Osteoblast (primary cell): ENCODE measurements around the gene CLDN34. TPM values are rescaled to one million over a fixed set of nuclear protein-coding genes. Genes with fewer than 3 reads are reported as not detected.

Experiments used
- DNase-seq: peaks from one replicate; pipeline ENCODE4 v3.0.0; 2011; ENCODE audit warnings: low spot score, mixed read lengths; ENCODE audit not compliant: insufficient read length; ENCODE audit errors: missing footprints
- H2AFZ ChIP-seq: 2 replicates; pipeline ENCODE4 v1.6.0; 2011; ENCODE audit warnings: mild to moderate bottlenecking, low read length
- H3K27ac ChIP-seq: 2 replicates; pipeline ENCODE4 v1.5.1; 2011; ENCODE audit warnings: mild to moderate bottlenecking, low read depth, low read length, moderate library complexity
- H3K27me3 ChIP-seq: 2 replicates; pipeline ENCODE4 v1.6.0; 2012; ENCODE audit warnings: mild to moderate bottlenecking, control low read depth, inconsistent platforms, low read length, moderate library complexity; ENCODE audit not compliant: insufficient read depth
- H3K36me3 ChIP-seq: 2 replicates; pipeline ENCODE4 v1.5.1; 2011; ENCODE audit warnings: mild to moderate bottlenecking, low read length, control low read depth, moderate library complexity; ENCODE audit not compliant: insufficient read depth
- H3K4me1 ChIP-seq: 2 replicates; pipeline ENCODE4 v1.5.1; 2011; ENCODE audit warnings: mild to moderate bottlenecking, low read length, control low read depth, moderate library complexity; ENCODE audit not compliant: insufficient read depth
- H3K4me2 ChIP-seq: 2 replicates; pipeline ENCODE4 v1.6.0; 2011; ENCODE audit warnings: mild to moderate bottlenecking, low read length; ENCODE audit not compliant: insufficient read depth
- H3K4me3 ChIP-seq: fragments of 200-600 bp; sonication (generic); 3 replicates; pipeline ENCODE4 v1.5.1; 2012; ENCODE audit warnings: mild to moderate bottlenecking, low read length, inconsistent platforms; ENCODE audit not compliant: insufficient read depth
- H3K79me2 ChIP-seq: 2 replicates; pipeline ENCODE4 v1.6.0; 2012; ENCODE audit warnings: mild to moderate bottlenecking, low read length, control low read depth, inconsistent platforms; ENCODE audit not compliant: insufficient read depth
- H3K9me3 ChIP-seq: 2 replicates; pipeline ENCODE4 v1.5.1; 2011; ENCODE audit warnings: low read depth, low read length, control low read depth
- H4K20me1 ChIP-seq: 2 replicates; pipeline ENCODE4 v1.6.0; 2012; ENCODE audit warnings: mild to moderate bottlenecking, low read length, control low read depth; ENCODE audit not compliant: insufficient read depth
- total RNA-seq: library from RNA; depleted of rRNA; stranded (reverse); fragments of >200 nt; gene quantifications from 2 replicates; pipeline ENCODE4 v1.2.3, GENCODE V29; 2012
- TF ChIP-seq, protein P1 (sequence below): IDR thresholded peaks from 2 replicates; pipeline ENCODE4 v1.5.1; 2011; ENCODE audit warnings: mild to moderate bottlenecking, low read depth, low read length, moderate library complexity; ENCODE audit errors: extremely low read depth

Gene CLDN34
- total RNA-seq, 1 donor = under 0.01 TPM

DNA sequence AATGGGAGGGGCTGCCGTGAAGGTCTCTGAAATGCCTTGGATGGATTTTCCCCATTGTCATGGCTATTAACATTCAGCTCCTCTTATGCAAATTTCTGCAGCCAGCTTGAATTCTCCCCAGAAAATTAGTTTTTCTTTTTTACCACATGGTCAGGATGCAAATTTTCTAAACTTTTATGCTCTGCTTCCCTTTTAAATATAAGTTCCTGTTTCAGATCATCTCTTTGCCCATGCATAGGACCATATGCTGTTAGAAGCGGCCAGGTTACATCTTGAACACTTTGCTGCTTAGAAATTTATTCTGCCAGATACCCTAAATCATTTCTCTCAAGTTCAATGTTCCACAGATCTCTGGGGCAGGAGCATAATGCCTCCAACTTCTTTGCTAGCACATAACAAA, 13.8 kb upstream of the CLDN34 start:
- TF ChIP-seq, protein P1, sequence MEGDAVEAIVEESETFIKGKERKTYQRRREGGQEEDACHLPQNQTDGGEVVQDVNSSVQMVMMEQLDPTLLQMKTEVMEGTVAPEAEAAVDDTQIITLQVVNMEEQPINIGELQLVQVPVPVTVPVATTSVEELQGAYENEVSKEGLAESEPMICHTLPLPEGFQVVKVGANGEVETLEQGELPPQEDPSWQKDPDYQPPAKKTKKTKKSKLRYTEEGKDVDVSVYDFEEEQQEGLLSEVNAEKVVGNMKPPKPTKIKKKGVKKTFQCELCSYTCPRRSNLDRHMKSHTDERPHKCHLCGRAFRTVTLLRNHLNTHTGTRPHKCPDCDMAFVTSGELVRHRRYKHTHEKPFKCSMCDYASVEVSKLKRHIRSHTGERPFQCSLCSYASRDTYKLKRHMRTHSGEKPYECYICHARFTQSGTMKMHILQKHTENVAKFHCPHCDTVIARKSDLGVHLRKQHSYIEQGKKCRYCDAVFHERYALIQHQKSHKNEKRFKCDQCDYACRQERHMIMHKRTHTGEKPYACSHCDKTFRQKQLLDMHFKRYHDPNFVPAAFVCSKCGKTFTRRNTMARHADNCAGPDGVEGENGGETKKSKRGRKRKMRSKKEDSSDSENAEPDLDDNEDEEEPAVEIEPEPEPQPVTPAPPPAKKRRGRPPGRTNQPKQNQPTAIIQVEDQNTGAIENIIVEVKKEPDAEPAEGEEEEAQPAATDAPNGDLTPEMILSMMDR = no peak
- Histone ChIP-seq H3K9me3 (peaks cover 5% of the 10 kb centered on the region), H3K4me3 (no peak overlapping the region), H3K4me2 (no peak overlapping the region), H3K4me1 (peaks cover 17% of the 10 kb centered on the region), H3K27ac (no peak overlapping the region), H2AFZ (no peak overlapping the region), H3K27me3 (no peaks in the 10 kb centered on the region), H3K79me2 (no peaks in the 10 kb centered on the region), H3K36me3 (no peaks in the 10 kb centered on the region), H4K20me1 (no peaks in the 10 kb centered on the region)
- DNase-seq = no peak

GRCh38 chrX:9955506-9955905, 11.7 kb upstream of the CLDN34 start:
- no peaks in the 10 kb centered on the region for H3K79me2 ChIP-seq
- H3K4me1 ChIP-seq = peaks cover 10% of the 10 kb centered on the region
- no peaks in the 10 kb centered on the region for H3K36me3 ChIP-seq
- no peak overlapping the region for H3K4me3 ChIP-seq
- TF ChIP-seq, protein P1 = no peak
- no peaks in the 10 kb centered on the region for H4K20me1 ChIP-seq
- DNase-seq = no peak
- peaks cover 2% of the 10 kb centered on the region for H3K9me3 ChIP-seq
- H3K27ac ChIP-seq = no peak overlapping the region
- no peaks in the 10 kb centered on the region for H3K27me3 ChIP-seq
- no peak overlapping the region for H2AFZ ChIP-seq
- H3K4me2 ChIP-seq = no peak overlapping the region

- no peak overlapping the region for H3K4me2 ChIP-seq
- H3K27me3 ChIP-seq = no peaks in the 10 kb centered on the region
- H3K9me3 ChIP-seq = peaks cover 2% of the 10 kb centered on the region
- peaks cover 10% of the 10 kb centered on the region for H3K4me1 ChIP-seq
- H3K79me2 ChIP-seq = no peaks in the 10 kb centered on the region
- H4K20me1 ChIP-seq = no peaks in the 10 kb centered on the region
- no peak overlapping the region for H3K4me3 ChIP-seq
- TF ChIP-seq, protein P1 = no peak
- DNase-seq = no peak
- no peak overlapping the region for H3K27ac ChIP-seq
- H3K36me3 ChIP-seq = no peaks in the 10 kb centered on the region
- H2AFZ ChIP-seq = no peak overlapping the region
Observed at GRCh38 chrX:9957743-9958142, 9.4 kb upstream of the CLDN34 start.

DNA sequence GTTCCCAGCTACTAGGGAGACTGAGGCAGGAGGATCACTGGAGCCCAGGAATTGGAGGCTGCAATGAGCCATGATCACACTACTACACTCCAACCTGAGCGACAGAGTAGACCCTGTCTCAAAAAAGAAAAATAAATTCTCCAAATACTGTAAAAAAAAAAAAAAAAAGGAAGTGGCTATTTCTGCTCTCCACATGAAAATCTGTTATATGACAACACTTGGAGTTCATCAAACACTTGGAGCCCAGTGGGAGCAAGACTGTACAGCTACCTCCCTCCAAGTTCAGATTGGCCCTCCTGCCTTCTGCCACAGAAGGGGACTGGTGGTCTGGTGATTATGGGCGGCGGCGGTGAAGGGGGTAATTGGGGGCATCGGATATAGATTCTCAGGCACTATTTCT, 9.0 kb upstream of the CLDN34 start:
- TF ChIP-seq, protein P1 = no peak
- Histone ChIP-seq H3K4me2 (no peak overlapping the region), H3K36me3 (no peaks in the 10 kb centered on the region)

More for the DNA sequence above, 9.0 kb upstream of the CLDN34 start:
- peaks cover 10% of the 10 kb centered on the region for H3K4me1 ChIP-seq
- H3K27me3 ChIP-seq = no peaks in the 10 kb centered on the region
- DNase-seq = no peak
- no peak overlapping the region for H3K4me3 ChIP-seq
- H4K20me1 ChIP-seq = no peaks in the 10 kb centered on the region
- no peaks in the 10 kb centered on the region for H3K79me2 ChIP-seq
- H2AFZ ChIP-seq = no peak overlapping the region
- H3K9me3 ChIP-seq = peaks cover under 1% of the 10 kb centered on the region
- H3K27ac ChIP-seq = no peak overlapping the region
